ENCODE measurements around the gene ZNF207.
"Not testable (repeated sequence)": the region's sequence is repeated elsewhere in the genome, so short reads cannot be mapped to it uniquely, and the experiment has no call there.

Gene ZNF207

DNA sequence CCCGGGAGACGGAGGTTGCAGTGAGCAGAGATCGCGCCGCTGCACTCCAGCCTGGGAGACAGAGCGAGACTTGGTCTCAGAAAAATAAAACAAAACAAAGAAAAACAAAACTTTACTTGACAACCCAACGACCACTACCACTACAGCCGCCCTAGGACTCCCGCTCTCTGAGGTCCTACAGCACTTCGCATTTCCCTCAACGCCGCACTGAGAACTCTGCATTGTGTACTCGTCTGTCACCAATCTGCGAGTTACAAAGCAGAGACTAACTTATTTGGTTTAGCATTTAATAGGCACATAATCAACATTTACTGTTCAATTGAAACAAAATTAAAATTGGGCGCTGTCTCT is 479 bp upstream of the ZNF207 start:
- Mint-ChIP-seq H3K27me3 (no peaks in the 10 kb centered on the region), H3K27ac (peak overlapping the region; percentile 99), H3K4me3 (peak overlapping the region; percentile 98), H3K36me3 (ENCODE audit: low read depth) (peaks cover 49% of the 10 kb centered on the region), H3K4me1 (ENCODE audit: low read depth) (peaks cover 30% of the 10 kb centered on the region), H3K9me3 (no peaks in the 10 kb centered on the region)
- peak; percentile 46 for DNase-seq

DNA sequence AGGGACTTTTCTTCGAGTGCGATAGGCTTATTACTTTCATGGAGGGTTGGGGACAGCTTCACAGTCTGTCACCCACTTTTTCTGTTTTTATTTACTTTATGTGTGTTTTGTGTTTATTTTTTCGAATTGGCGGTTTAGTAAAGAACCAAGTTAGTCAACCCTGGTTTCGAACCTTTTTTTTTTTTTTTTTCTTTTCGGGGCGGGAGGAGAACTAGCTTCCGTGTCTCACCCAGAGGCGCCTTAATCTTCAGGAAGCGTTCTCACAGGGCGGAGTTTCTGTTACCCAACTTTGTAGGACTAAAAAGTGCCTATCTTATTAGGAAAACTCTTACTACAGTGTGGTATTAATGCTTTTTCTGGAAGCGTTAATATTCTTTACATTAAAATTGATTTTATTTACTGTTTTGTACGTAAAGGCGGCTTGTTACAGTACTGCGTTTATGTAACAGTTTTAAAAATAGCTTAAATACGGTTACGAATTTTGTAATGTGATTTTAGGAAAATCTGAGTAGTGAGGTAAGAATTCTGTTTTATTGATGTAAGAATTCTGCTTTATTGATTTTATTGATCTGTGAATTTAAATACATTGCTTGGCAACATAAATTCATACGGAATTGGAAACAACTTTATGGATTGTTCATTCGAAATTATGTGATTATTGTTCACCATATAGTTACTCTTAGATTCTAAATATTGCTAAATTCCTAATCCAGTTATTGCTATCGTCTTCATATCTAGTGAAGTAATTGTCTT is 885 bp downstream of the ZNF207 start:
- peak overlapping the region; percentile 98 for H3K4me3 Mint-ChIP-seq
- no peaks in the 10 kb centered on the region for H3K9me3 Mint-ChIP-seq
- DNase-seq: no peak
- peaks cover 62% of the 10 kb centered on the region for H3K36me3 Mint-ChIP-seq (ENCODE audit: low read depth)
- no peaks in the 10 kb centered on the region for H3K27me3 Mint-ChIP-seq
- peak overlapping the region; percentile 99 for H3K27ac Mint-ChIP-seq
- peaks cover 44% of the 10 kb centered on the region for H3K4me1 Mint-ChIP-seq (ENCODE audit: low read depth)

DNA sequence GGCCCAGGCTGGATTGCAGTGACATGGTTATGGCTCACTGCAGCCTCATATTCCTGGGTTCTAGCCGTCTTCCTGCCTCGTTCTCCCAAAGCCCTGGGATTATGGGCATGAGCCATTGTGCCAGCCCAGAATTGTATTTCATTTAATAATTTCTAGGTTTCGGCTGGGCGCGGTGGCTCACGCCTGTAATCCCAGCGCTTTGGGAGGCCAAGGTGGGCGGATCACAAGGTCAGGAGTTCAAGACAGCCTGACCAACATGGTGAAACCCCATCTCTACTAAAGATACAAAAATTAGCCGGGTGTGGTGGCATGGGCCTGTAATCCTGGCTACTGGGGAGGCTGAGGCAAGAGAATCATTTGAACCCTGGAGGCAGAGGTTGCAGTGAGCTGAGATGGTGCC is 2.8 kb downstream of the ZNF207 start:
- DNase-seq, H3K9me3 Mint-ChIP-seq, H3K27me3 Mint-ChIP-seq: not testable (repeated sequence)
- H3K27ac Mint-ChIP-seq: peak overlapping the region; percentile 99
- H3K4me1 Mint-ChIP-seq (ENCODE audit: low read depth): peaks cover 55% of the 10 kb centered on the region
- H3K36me3 Mint-ChIP-seq (ENCODE audit: low read depth): peaks cover 77% of the 10 kb centered on the region
- H3K4me3 Mint-ChIP-seq: peak overlapping the region; percentile 98

DNA sequence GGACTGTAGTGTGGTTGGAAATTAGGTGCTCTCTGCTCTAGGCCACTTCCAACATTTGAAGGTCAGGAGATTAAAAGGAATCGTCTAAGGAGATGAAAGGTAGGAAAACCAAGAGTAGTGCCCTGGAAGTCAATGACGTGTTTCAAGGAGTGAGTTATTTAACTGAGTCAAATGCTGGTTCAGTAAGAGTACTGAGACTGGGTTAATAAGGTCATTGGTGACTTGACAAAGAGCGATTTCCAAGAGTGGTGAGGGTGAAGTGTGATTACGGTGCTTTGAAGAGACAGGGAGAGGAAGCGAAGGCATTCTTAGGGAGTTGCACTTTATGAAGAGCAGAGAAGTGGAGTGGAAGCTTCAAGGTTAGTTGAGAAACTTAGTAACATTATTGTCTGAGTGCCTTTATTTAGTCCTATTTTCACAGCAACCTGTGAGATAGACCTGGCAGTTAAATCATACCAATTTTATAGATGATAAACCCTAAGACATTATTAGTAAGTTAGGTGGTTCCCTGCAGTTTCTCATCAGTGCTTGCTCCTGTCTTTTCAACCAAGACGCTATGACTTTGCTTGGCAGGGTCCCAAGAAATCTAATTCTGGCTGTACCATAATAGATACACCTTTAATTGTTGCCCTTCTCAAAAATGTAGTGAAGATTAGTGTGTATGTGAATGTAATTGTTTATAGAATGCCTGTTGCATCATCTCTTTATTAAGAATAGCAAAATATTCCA is 5.9 kb downstream of the ZNF207 start:
- Mint-ChIP-seq H3K9me3 (no peaks in the 10 kb centered on the region), H3K27ac (peak overlapping the region; percentile 74), H3K27me3 (no peaks in the 10 kb centered on the region), H3K4me1 (ENCODE audit: low read depth) (peaks cover 63% of the 10 kb centered on the region), H3K4me3 (peak overlapping the region; percentile 37), H3K36me3 (ENCODE audit: low read depth) (peaks cover 94% of the 10 kb centered on the region)
- no peak for DNase-seq

DNA sequence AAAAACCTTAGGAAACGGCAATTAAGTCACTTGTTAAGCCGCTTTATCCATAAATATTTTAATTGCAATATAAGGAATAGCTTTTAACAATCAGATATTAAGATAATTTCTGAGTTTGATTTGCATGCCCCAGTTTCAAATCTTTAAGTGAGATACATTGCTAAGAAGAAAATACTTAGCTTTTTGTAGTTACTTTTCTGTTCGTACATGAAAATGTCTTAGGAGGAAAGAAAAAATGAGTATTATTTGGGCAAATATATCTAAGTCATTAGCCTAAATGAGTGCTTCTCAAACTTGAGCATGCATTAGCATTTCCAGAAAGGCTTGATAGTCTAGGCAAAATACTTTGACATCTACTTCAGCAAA is 6.4 kb downstream of the ZNF207 start:
- DNase-seq: no peak
- Mint-ChIP-seq H3K4me3 (no peak overlapping the region), H3K9me3 (no peaks in the 10 kb centered on the region), H3K4me1 (ENCODE audit: low read depth) (peaks cover 69% of the 10 kb centered on the region), H3K27me3 (no peaks in the 10 kb centered on the region), H3K27ac (no peak overlapping the region), H3K36me3 (ENCODE audit: low read depth) (peaks cover 94% of the 10 kb centered on the region)

DNA sequence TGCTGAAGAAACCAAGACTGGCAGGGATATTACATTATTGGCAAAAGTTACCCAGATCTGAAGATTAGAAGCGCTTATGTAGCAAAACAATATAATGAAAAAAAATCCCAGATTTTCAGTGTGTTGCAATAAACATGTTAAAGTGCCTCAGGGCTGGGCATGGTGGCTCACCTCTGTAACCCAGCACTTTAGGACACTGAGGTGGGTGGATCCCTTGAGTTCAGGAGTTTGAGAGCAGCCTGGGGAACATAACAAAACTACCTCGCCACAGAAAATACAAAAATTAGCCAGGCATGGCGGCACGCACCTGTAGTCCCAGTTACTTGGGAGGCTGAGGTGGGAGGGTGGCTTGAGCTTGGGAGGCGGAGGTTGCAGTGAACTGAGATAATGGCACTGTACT is 6.8 kb downstream of the ZNF207 start:
- no peaks in the 10 kb centered on the region for H3K27me3 Mint-ChIP-seq
- peaks cover 68% of the 10 kb centered on the region for H3K4me1 Mint-ChIP-seq (ENCODE audit: low read depth)
- H3K36me3 Mint-ChIP-seq (ENCODE audit: low read depth): peaks cover 93% of the 10 kb centered on the region
- no peak for DNase-seq
- H3K4me3 Mint-ChIP-seq: no peak overlapping the region
- H3K27ac Mint-ChIP-seq: peak overlapping the region; percentile 55
- H3K9me3 Mint-ChIP-seq: no peaks in the 10 kb centered on the region

GRCh38 chr17:32357615-32358014 is 7.7 kb downstream of the ZNF207 start:
- Mint-ChIP-seq H3K4me3 (no peak overlapping the region), H3K27ac (no peak overlapping the region), H3K4me1 (ENCODE audit: low read depth) (peaks cover 69% of the 10 kb centered on the region), H3K36me3 (ENCODE audit: low read depth) (peaks cover 93% of the 10 kb centered on the region), H3K27me3 (no peaks in the 10 kb centered on the region), H3K9me3 (no peaks in the 10 kb centered on the region)
- no peak for DNase-seq

DNA sequence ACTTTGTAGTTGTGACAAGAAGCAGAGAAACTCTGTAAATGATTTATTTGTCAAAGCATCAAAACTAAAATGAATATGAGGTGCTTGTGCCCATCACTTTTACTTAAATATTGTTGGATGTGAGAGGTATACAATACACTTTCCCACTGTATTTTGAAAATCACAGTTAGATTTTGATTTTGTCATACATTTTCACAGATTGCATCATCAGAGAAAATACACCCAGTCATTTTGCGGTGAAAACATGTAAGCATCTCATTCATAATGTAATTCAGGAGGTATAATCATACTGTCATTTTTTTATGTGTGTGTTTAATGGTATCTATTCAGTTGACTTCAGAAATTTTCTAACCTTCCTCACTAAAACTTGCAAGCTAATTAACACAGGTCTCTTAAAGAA is 11.3 kb downstream of the ZNF207 start:
- no peaks in the 10 kb centered on the region for H3K9me3 Mint-ChIP-seq
- peaks cover 94% of the 10 kb centered on the region for H3K36me3 Mint-ChIP-seq (ENCODE audit: low read depth)
- peak overlapping the region; percentile 44 for H3K27ac Mint-ChIP-seq
- H3K27me3 Mint-ChIP-seq: no peaks in the 10 kb centered on the region
- H3K4me1 Mint-ChIP-seq (ENCODE audit: low read depth): peaks cover 58% of the 10 kb centered on the region
- H3K4me3 Mint-ChIP-seq: no peak overlapping the region
- no peak for DNase-seq

DNA sequence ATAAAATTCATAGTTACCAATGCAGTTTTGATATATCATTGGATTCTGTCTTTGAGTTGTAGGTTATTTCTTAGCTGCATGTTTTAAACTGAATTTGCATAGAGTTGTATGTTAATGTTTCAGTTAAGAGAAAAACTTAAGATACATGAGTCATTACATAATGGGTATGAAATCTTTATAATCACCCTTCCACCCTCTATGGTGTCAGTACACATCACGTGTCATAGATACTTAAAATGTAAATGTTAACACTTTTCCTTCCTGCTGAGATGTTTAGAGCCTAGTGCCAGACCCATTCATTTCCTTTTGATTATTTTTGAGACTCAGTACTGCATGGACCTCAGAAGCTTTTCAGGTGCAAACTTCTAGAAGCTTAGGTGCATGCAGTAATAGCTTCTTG is 20.5 kb downstream of the ZNF207 start:
- peaks cover 46% of the 10 kb centered on the region for H3K4me1 Mint-ChIP-seq (ENCODE audit: low read depth)
- peaks cover 96% of the 10 kb centered on the region for H3K36me3 Mint-ChIP-seq (ENCODE audit: low read depth)
- no peak overlapping the region for H3K4me3 Mint-ChIP-seq
- H3K27me3 Mint-ChIP-seq: no peaks in the 10 kb centered on the region
- DNase-seq: no peak
- H3K27ac Mint-ChIP-seq: peak overlapping the region; percentile 70
- no peaks in the 10 kb centered on the region for H3K9me3 Mint-ChIP-seq

- Mint-ChIP-seq H3K9me3 (no peaks in the 10 kb centered on the region), H3K4me3 (no peak overlapping the region), H3K27me3 (no peaks in the 10 kb centered on the region), H3K4me1 (ENCODE audit: low read depth) (peaks cover 16% of the 10 kb centered on the region), H3K36me3 (ENCODE audit: low read depth) (peaks cover 77% of the 10 kb centered on the region), H3K27ac (peak overlapping the region; percentile 22)
- DNase-seq: no peak
These were observed 32.7 kb downstream of the ZNF207 start for GRCh38 chr17:32382526-32383223.

DNA sequence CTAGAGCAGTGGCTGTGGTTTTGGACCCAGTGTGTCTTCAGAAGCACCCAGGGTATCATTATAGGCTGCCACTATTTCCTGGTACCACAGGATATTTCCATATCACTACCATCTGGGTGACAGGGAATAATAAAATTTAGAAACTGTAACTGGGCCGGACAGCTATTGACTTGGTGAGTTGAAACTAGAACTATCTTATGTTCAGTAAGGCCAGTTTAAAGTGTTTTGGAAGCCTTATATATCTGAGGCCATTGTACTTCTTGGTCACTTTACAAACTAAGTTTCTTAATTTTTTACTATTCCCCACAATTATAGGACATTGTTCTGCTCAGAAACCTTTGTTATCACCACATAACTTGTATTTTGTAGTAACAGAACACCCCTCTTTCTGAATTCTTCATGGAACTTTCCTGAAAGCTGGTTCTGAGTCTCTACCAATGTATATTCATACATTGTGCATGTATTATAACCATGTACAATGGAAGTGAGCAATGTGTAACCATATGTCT is 34.0 kb downstream of the ZNF207 start:
- Mint-ChIP-seq H3K27ac (peak overlapping the region; percentile 34), H3K27me3 (no peaks in the 10 kb centered on the region), H3K4me1 (ENCODE audit: low read depth) (peaks cover 11% of the 10 kb centered on the region), H3K9me3 (no peaks in the 10 kb centered on the region), H3K4me3 (no peak overlapping the region), H3K36me3 (ENCODE audit: low read depth) (peaks cover 73% of the 10 kb centered on the region)
- DNase-seq: no peak

DNA sequence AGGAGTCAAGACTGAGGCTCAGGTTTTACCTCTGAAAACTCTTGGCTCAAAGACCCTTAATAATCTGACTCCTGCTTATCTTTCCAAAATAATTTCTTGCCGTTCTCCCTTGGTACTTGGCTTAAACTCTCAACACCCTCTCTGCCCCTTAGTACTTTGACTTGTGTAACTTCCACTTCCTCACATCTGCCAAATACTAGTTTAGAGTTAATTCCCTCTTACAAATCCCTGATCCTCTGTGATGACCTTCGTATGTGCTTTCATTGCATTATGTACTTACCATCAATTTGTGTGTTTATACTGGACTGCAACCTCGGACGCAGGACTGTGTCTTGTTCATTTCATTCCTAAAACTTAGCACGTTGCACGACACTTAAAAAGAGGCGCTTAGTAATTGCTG is 35.2 kb downstream of the ZNF207 start:
- Mint-ChIP-seq H3K27ac (peak overlapping the region; percentile 1), H3K4me3 (no peak overlapping the region), H3K27me3 (no peaks in the 10 kb centered on the region), H3K36me3 (ENCODE audit: low read depth) (peaks cover 68% of the 10 kb centered on the region), H3K9me3 (no peaks in the 10 kb centered on the region), H3K4me1 (ENCODE audit: low read depth) (peaks cover 11% of the 10 kb centered on the region)
- DNase-seq: no peak

GRCh38 chr17:32385971-32386370 is 36.0 kb downstream of the ZNF207 start:
- Mint-ChIP-seq H3K27ac (no peak overlapping the region), H3K4me3 (no peak overlapping the region), H3K36me3 (ENCODE audit: low read depth) (peaks cover 59% of the 10 kb centered on the region), H3K4me1 (ENCODE audit: low read depth) (peaks cover 11% of the 10 kb centered on the region), H3K9me3 (no peaks in the 10 kb centered on the region), H3K27me3 (no peaks in the 10 kb centered on the region)
- no peak for DNase-seq

- peak overlapping the region; percentile 57 for H3K27ac Mint-ChIP-seq
- no peaks in the 10 kb centered on the region for H3K27me3 Mint-ChIP-seq
- H3K4me1 Mint-ChIP-seq (ENCODE audit: low read depth): peaks cover 11% of the 10 kb centered on the region
- no peak for DNase-seq
- H3K9me3 Mint-ChIP-seq: no peaks in the 10 kb centered on the region
- no peak overlapping the region for H3K4me3 Mint-ChIP-seq
- H3K36me3 Mint-ChIP-seq (ENCODE audit: low read depth): peaks cover 55% of the 10 kb centered on the region
These were observed 36.9 kb downstream of the ZNF207 start for GRCh38 chr17:32386844-32387243.

GRCh38 chr17:32388128-32388527 is 38.2 kb downstream of the ZNF207 start:
- not testable (repeated sequence) for DNase-seq, H3K4me3 Mint-ChIP-seq, H3K27ac Mint-ChIP-seq, H3K27me3 Mint-ChIP-seq, H3K9me3 Mint-ChIP-seq
- Mint-ChIP-seq H3K36me3 (ENCODE audit: low read depth) (peaks cover 42% of the 10 kb centered on the region), H3K4me1 (ENCODE audit: low read depth) (peaks cover 11% of the 10 kb centered on the region)

Data from activated T-cell treated with anti-CD3 and anti-CD28 coated beads, Interleukin-2, amount 50 U/mL, for 24 hours (primary cell).